GDM1 (cell line): ENCODE data around the gene ANKRD11.

Source experiments
- DNase-seq: peaks from one replicate; lab custom pipeline; 2025; lab: John Stamatoyannopoulos, UW

ANKRD11 gene

GRCh38 chr16:89297156-89297874, 193.0 kb downstream of the ANKRD11 start:
- no peak for DNase-seq

GRCh38 chr16:89295915-89296314, 194.4 kb downstream of the ANKRD11 start:
- DNase-seq: no peak

GRCh38 chr16:89295071-89295900, 195.1 kb downstream of the ANKRD11 start:
- no peak for DNase-seq

- no peak for DNase-seq
Measured at GRCh38 chr16:89294486-89294885, 195.9 kb downstream of the ANKRD11 start.

GRCh38 chr16:89293276-89294143, 196.9 kb downstream of the ANKRD11 start:
- DNase-seq: no peak

GRCh38 chr16:89292443-89293078, 197.8 kb downstream of the ANKRD11 start:
- DNase-seq: no peak

GRCh38 chr16:89291776-89292175, 198.6 kb downstream of the ANKRD11 start:
- no peak for DNase-seq

GRCh38 chr16:89291363-89291762, 199.0 kb downstream of the ANKRD11 start:
- no peak for DNase-seq

- no peak for DNase-seq
Measured at GRCh38 chr16:89290887-89291286, 199.5 kb downstream of the ANKRD11 start.

GRCh38 chr16:89290472-89290871, 199.9 kb downstream of the ANKRD11 start:
- no peak for DNase-seq

GRCh38 chr16:89289428-89290395, 200.6 kb downstream of the ANKRD11 start:
- peak; percentile 17 for DNase-seq

- DNase-seq: no peak
Measured at GRCh38 chr16:89288966-89289365, 201.4 kb downstream of the ANKRD11 start.

- no peak for DNase-seq
Measured at GRCh38 chr16:89288577-89288844, 201.8 kb downstream of the ANKRD11 start.

- no peak for DNase-seq
Measured at GRCh38 chr16:89287777-89288576, 202.4 kb downstream of the ANKRD11 start.

- no peak for DNase-seq
Measured at GRCh38 chr16:89286096-89286495, 204.3 kb downstream of the ANKRD11 start.

GRCh38 chr16:89285381-89285780, 205.0 kb downstream of the ANKRD11 start:
- DNase-seq: no peak

GRCh38 chr16:89283449-89283848, 206.9 kb downstream of the ANKRD11 start:
- DNase-seq: no peak

GRCh38 chr16:89282523-89282922, 207.8 kb downstream of the ANKRD11 start:
- DNase-seq: no peak

GRCh38 chr16:89281829-89282228, 208.5 kb downstream of the ANKRD11 start:
- no peak for DNase-seq

GRCh38 chr16:89281189-89281577, 209.2 kb downstream of the ANKRD11 start:
- DNase-seq: no peak
